SIG-M5 treated with dmso at 0.1 percent for 504 hours (cell line): Measurements from ENCODE around the gene KICS2.
"Not testable (repeated sequence)": the region's sequence is repeated elsewhere in the genome, so short reads cannot be mapped to it uniquely, and the experiment has no call there.

ENCODE experiments used
- DNase-seq: peaks from one replicate; lab custom pipeline; 2025; ENCODE audit not compliant: unreplicated experiment; lab: John Stamatoyannopoulos, UW

The KICS2 gene

GRCh38 chr12:64217643-64218042 lies 4.5 kb downstream of the KICS2 start:
- not testable (repeated sequence) for DNase-seq

GRCh38 chr12:64216239-64216638 lies 5.9 kb downstream of the KICS2 start:
- no peak for DNase-seq

- DNase-seq, result no peak
Observed at GRCh38 chr12:64212119-64212746, 9.9 kb downstream of the KICS2 start.

- no peak for DNase-seq
Observed at GRCh38 chr12:64207453-64207852, 14.6 kb downstream of the KICS2 start.

- no peak for DNase-seq
Observed at GRCh38 chr12:64205542-64205941, 16.6 kb downstream of the KICS2 start.

GRCh38 chr12:64203775-64204174 lies 18.3 kb downstream of the KICS2 start:
- no peak for DNase-seq

- DNase-seq, result no peak
Observed at GRCh38 chr12:64203036-64203435, 19.1 kb downstream of the KICS2 start.

GRCh38 chr12:64195841-64196240 lies 26.3 kb downstream of the KICS2 start:
- DNase-seq, result not testable (repeated sequence)

- DNase-seq, result no peak
Observed at GRCh38 chr12:64194333-64195149, 27.6 kb downstream of the KICS2 start.

- no peak for DNase-seq
Observed at GRCh38 chr12:64193931-64194330, 28.2 kb downstream of the KICS2 start.

GRCh38 chr12:64192644-64193444 lies 29.3 kb downstream of the KICS2 start:
- no peak for DNase-seq

GRCh38 chr12:64190140-64190539 lies 32.0 kb downstream of the KICS2 start:
- no peak for DNase-seq

- no peak for DNase-seq
Observed at GRCh38 chr12:64189530-64189929, 32.6 kb downstream of the KICS2 start.

GRCh38 chr12:64187794-64188193 lies 34.3 kb downstream of the KICS2 start:
- DNase-seq, result no peak

GRCh38 chr12:64187370-64187769 lies 34.7 kb downstream of the KICS2 start:
- DNase-seq, result no peak

- DNase-seq, result no peak
Observed at GRCh38 chr12:64186789-64187188, 35.3 kb downstream of the KICS2 start.

GRCh38 chr12:64184216-64184615 lies 37.9 kb downstream of the KICS2 start:
- DNase-seq, result no peak

- DNase-seq, result peak; percentile 38
Observed at GRCh38 chr12:64181430-64182291, 40.4 kb downstream of the KICS2 start.

GRCh38 chr12:64180951-64181350 lies 41.1 kb downstream of the KICS2 start:
- DNase-seq, result no peak

GRCh38 chr12:64178122-64178521 lies 44.0 kb downstream of the KICS2 start:
- no peak for DNase-seq

GRCh38 chr12:64177001-64177400 lies 45.1 kb downstream of the KICS2 start:
- DNase-seq, result no peak
